Gastroesophageal sphincter (tissue), 2 donors: ENCODE results near the gene IL4I1.

Experiments
- EP300 ChIP-seq: sonication (generic); formaldehyde crosslinking; IDR thresholded peaks from one replicate; pipeline ENCODE4 v1.6.1; 2017; ENCODE audit warnings: antibody characterized with exemption, mild to moderate bottlenecking
- POLR2A ChIP-seq, 2 donors: fragments of 450-650 bp; IDR thresholded peaks; one replicate each; pipeline ENCODE4 v1.6.1; 2017; ENCODE audit warnings: antibody characterized with exemption in 2 of 2, mild to moderate bottlenecking in 2 of 2, moderate library complexity in 1 of 2

- TF ChIP-seq EP300 (no peak), POLR2A (IDR thresholded peaks at IDR 0.05) (no peak)
Measured at GRCh38 chr19:49892716-49893115, 4.0 kb downstream of the IL4I1 start.
